OCI-LY3 (cell line): ENCODE data around the gene AP2A2.

Experiments
- EZH2phosphoT487 ChIP-seq: fragments of 200-600 bp; shearing (Covaris generic); IDR thresholded peaks from 2 replicates; pipeline ENCODE4 v1.6.1; 2018; ENCODE audit warnings: antibody characterized with exemption, mixed run types, low read depth
- TF ChIP-seq, protein P1 (sequence below): fragments of 200-600, 300-600 bp; sonication (generic); IDR thresholded peaks from 2 replicates; pipeline ENCODE4 v1.5.1; 2014; ENCODE audit warnings: antibody characterized with exemption, low read length, low read depth

DNA sequence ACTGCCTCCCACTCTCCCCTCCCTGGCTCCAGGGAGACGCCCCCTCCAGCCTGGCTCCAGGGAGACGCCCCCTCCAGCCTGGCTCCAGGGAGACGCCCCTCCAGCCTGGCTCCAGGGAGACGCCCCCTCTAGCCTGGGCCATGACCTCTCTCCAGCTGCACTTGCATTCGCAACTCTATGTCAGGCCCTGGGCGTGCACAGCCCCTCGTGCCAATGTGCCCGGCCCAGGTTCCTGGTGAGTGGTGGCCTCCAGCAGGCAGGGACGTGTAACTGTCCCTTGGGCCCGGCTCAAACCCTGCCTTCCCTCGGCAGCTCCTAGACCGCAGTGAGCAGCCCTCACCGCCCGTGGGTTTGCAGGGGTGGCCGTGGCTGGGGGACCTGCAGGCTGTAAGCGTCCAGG lies 104.0 kb downstream of the AP2A2 start:
- TF ChIP-seq, protein P1, sequence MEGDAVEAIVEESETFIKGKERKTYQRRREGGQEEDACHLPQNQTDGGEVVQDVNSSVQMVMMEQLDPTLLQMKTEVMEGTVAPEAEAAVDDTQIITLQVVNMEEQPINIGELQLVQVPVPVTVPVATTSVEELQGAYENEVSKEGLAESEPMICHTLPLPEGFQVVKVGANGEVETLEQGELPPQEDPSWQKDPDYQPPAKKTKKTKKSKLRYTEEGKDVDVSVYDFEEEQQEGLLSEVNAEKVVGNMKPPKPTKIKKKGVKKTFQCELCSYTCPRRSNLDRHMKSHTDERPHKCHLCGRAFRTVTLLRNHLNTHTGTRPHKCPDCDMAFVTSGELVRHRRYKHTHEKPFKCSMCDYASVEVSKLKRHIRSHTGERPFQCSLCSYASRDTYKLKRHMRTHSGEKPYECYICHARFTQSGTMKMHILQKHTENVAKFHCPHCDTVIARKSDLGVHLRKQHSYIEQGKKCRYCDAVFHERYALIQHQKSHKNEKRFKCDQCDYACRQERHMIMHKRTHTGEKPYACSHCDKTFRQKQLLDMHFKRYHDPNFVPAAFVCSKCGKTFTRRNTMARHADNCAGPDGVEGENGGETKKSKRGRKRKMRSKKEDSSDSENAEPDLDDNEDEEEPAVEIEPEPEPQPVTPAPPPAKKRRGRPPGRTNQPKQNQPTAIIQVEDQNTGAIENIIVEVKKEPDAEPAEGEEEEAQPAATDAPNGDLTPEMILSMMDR: no peak
- no peak for TF ChIP-seq EZH2phosphoT487
